GM21737 (cell line): ENCODE measurements around the gene SAMD14.

Source experiments
- ATAC-seq: cut with Tn5 transposase; IDR thresholded peaks from one replicate; pipeline ENCODE4 v1.9.1; 2021; ENCODE audit warnings: mild to moderate bottlenecking, moderate library complexity; ENCODE audit not compliant: unreplicated experiment

The SAMD14 gene

GRCh38 chr17:50097455-50097854 lies 32.5 kb downstream of the SAMD14 start:
- ATAC-seq, result no peak

GRCh38 chr17:50096758-50097157 lies 33.2 kb downstream of the SAMD14 start:
- ATAC-seq, result no peak

GRCh38 chr17:50096092-50096491 lies 33.9 kb downstream of the SAMD14 start:
- ATAC-seq, result no peak

- no peak for ATAC-seq
Observed at GRCh38 chr17:50095626-50096037, 34.3 kb downstream of the SAMD14 start.

GRCh38 chr17:50094753-50095619 lies 35.0 kb downstream of the SAMD14 start, which contains the start of gene PDK2:
Gene PDK2 (plus strand): TSS chr17:50095351. CDS start chr17:50095436, 85 bp downstream.
- ATAC-seq, result peak; percentile 81

- ATAC-seq, result peak; percentile 40
Observed at GRCh38 chr17:50094243-50094752, 35.7 kb downstream of the SAMD14 start.

- ATAC-seq, result no peak
Observed at GRCh38 chr17:50093807-50094206, 36.2 kb downstream of the SAMD14 start.

- no peak for ATAC-seq
Observed at GRCh38 chr17:50093246-50093645, 36.7 kb downstream of the SAMD14 start.

GRCh38 chr17:50091918-50092285 lies 38.1 kb downstream of the SAMD14 start:
- ATAC-seq, result no peak

GRCh38 chr17:50090971-50091917 lies 38.7 kb downstream of the SAMD14 start:
- ATAC-seq, result no peak

- no peak for ATAC-seq
Observed at GRCh38 chr17:50090071-50090470, 39.9 kb downstream of the SAMD14 start.

GRCh38 chr17:50088952-50089825 lies 40.8 kb downstream of the SAMD14 start:
- ATAC-seq, result no peak

- no peak for ATAC-seq
Observed at GRCh38 chr17:50087912-50088405, 42.0 kb downstream of the SAMD14 start.

GRCh38 chr17:50087246-50087911 lies 42.6 kb downstream of the SAMD14 start:
- ATAC-seq, result no peak

- no peak for ATAC-seq
Observed at GRCh38 chr17:50081757-50082156, 48.2 kb downstream of the SAMD14 start.

GRCh38 chr17:50080827-50081226 lies 49.1 kb downstream of the SAMD14 start:
- no peak for ATAC-seq

GRCh38 chr17:50080096-50080480 lies 49.9 kb downstream of the SAMD14 start:
- no peak for ATAC-seq

- ATAC-seq, result no peak
Observed at GRCh38 chr17:50079334-50080095, 50.4 kb downstream of the SAMD14 start.

GRCh38 chr17:50078430-50078829 lies 51.5 kb downstream of the SAMD14 start:
- ATAC-seq, result no peak
